Keratinocyte (primary cell): ENCODE measurements around the gene SEC62.

Experiments used
- CTCF ChIP-seq, 3 experiments: IDR thresholded peaks in 1 of 3; conservative IDR thresholded peaks in 1 of 3; optimal IDR thresholded peaks in 1 of 3; 2 replicates in 2 of 3; 3 replicates in 1 of 3; pipeline versions ENCODE3 to v1.5.1; 2011; ENCODE audit warnings: low read length in 3 of 3, mild to moderate bottlenecking in 3 of 3, moderate library complexity in 2 of 3, control low read depth in 1 of 3, inconsistent platforms in 1 of 3; ENCODE audit not compliant: insufficient read depth in 2 of 3; ENCODE audit errors: extremely low read depth in 1 of 3
- EZH2 ChIP-seq: IDR thresholded peaks from one replicate; pipeline ENCODE4 v1.6.1; 2012; ENCODE audit warnings: inconsistent platforms, mild to moderate bottlenecking, low read length, moderate library complexity

- TF ChIP-seq CTCF (optimal IDR thresholded peaks at IDR 0.05 in 1 of 3, IDR thresholded peaks at IDR 0.05 in 1 of 3, conservative IDR thresholded peaks at IDR 0.05 in 1 of 3; ENCODE audit: extremely low read depth in 1 of 3, insufficient read depth in 2 of 3, low read length in 3 of 3) (no peak), EZH2 (no peak)
These were observed 35.8 kb upstream of the SEC62 start for GRCh38 chr3:169930843-169931242.
